PC-3 (cell line): ENCODE results near the gene STEAP1B.
"Not testable (repeated sequence)": the region's sequence is repeated elsewhere in the genome, so short reads cannot be mapped to it uniquely, and the experiment has no call there.

Experiments
- EZH2 ChIP-seq: fragments of 300-600 bp; sonication (generic); IDR thresholded peaks from one replicate; pipeline ENCODE4 v1.6.1; 2017; ENCODE audit warnings: antibody characterized with exemption, mild to moderate bottlenecking, low read length; ENCODE audit not compliant: unreplicated experiment
- EZH2phosphoT487 ChIP-seq: fragments of 300-600 bp; sonication (generic); IDR thresholded peaks from 2 replicates; pipeline ENCODE4 v1.6.1; 2018; ENCODE audit warnings: mild to moderate bottlenecking, antibody characterized with exemption, low read length, borderline replicate concordance
- TF ChIP-seq, protein P1 (sequence below): fragments of 300-600 bp; sonication (generic); conservative IDR thresholded peaks from 2 replicates; pipeline ENCODE4 v1.5.1; 2017; ENCODE audit warnings: antibody characterized with exemption, low read depth, mild to moderate bottlenecking, low read length

GRCh38 chr7:22436552-22436951 is 63.4 kb downstream of the STEAP1B start:
- TF ChIP-seq, protein P1, sequence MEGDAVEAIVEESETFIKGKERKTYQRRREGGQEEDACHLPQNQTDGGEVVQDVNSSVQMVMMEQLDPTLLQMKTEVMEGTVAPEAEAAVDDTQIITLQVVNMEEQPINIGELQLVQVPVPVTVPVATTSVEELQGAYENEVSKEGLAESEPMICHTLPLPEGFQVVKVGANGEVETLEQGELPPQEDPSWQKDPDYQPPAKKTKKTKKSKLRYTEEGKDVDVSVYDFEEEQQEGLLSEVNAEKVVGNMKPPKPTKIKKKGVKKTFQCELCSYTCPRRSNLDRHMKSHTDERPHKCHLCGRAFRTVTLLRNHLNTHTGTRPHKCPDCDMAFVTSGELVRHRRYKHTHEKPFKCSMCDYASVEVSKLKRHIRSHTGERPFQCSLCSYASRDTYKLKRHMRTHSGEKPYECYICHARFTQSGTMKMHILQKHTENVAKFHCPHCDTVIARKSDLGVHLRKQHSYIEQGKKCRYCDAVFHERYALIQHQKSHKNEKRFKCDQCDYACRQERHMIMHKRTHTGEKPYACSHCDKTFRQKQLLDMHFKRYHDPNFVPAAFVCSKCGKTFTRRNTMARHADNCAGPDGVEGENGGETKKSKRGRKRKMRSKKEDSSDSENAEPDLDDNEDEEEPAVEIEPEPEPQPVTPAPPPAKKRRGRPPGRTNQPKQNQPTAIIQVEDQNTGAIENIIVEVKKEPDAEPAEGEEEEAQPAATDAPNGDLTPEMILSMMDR: not testable (repeated sequence)
- TF ChIP-seq EZH2, EZH2phosphoT487: not testable (repeated sequence)
